ENCODE results near the gene PPP1R15B.
A peak's percentile ranks its signal among the peaks of the same experiment; 100 is the strongest.

The PPP1R15B gene

GRCh38 chr1:204361781-204362180 lies 49.8 kb downstream of the PPP1R15B start:
- DNase-seq = no peak

DNA sequence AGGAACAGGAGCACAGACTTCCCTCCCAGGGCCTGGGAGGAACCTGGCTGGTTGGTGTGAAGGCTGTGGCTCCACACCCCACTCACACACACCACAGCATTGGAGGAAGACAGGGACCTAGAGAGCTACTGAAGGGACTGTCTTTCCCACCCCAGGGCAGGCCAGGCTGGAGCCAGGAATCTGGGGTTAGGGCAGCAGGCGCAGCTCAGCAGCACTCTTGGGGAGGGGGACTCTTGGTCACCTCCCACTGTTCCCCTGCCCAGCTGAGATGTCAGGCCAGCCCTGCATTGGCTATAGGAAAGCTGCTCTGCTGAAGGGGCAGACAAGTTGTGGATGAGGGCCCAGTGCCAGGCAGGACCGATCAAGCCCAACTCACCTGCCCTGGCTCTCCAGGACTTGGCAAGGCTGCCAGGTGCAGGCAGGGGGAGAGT lies 50.3 kb downstream of the PPP1R15B start:
- no peak for DNase-seq

- no peak for DNase-seq
These were observed 51.3 kb downstream of the PPP1R15B start for GRCh38 chr1:204360314-204360713.

GRCh38 chr1:204359474-204360255 lies 52.0 kb downstream of the PPP1R15B start, which contains the start of gene PLEKHA6:
Gene PLEKHA6 (minus strand): TSS chr1:204359929. CDS start chr1:204273727, 86,202 bp downstream.
- peak; percentile 98 for DNase-seq

GRCh38 chr1:204359131-204359473 lies 52.5 kb downstream of the PPP1R15B start:
- DNase-seq = no peak

DNA sequence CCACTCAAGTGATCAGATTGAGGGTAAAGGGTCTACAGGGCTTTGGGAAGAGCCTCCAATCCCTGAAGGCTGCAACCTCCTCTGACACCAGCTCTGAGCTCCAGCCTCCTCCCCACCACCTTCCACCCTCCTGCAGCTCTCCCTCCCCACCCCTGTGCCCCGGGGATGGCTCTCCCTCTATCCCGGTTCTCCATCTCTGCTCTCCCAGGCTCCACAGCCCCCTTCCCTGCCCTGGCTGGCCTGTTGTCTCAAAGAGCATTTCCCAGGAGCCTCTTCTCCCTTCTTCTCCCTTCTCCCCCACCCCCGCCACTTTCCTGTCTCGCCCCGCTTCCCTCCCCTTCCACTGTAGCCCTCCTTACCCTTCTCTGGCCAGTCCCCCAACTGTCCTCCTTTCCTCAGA lies 53.0 kb downstream of the PPP1R15B start:
- peak; percentile 43 for DNase-seq

DNA sequence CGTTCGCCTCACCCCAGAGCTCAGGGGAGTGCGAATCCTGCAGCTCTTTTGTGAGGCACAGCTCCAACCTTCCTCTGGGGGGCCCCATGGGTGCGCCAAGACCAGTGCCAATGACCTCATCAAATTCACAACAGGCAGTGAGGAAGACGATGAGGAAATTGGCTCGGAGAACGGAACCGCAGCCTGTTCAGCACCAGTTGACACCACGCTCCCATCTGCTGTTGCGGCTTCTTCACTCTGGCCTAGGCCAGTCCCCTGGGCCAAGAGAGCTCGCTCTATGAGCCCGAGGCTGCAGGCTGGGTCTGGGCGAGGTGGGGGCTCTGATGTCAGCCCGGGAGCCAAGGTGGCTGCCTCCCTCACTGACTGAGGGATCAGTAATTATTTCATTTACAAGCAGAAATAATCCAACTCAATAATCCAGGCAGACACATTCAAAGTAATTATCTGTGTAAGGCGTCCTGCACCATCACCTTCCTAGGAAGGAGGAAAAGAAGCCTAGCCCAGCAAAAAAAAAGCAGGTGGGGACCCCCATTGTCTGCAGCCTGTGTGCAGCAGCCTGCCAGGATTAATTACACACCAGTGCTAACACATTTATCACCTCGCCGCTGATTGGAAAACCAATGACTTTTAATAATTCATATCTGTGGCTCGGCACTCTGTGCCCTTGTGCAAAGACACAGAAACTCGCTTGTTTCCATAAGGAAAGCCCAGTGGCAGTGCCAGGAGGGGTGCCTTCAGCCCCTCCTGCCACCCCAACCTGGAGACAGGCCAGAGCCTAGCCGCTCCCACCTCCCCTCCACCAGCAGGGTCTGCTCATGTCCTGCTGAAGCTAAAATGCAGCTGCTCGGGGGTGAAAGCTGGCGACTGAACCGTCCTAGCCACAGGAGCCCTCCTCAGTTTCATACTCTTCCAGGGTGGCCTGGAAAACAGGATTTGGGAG lies 53.8 kb downstream of the PPP1R15B start:
- DNase-seq = peak; percentile 81

DNA sequence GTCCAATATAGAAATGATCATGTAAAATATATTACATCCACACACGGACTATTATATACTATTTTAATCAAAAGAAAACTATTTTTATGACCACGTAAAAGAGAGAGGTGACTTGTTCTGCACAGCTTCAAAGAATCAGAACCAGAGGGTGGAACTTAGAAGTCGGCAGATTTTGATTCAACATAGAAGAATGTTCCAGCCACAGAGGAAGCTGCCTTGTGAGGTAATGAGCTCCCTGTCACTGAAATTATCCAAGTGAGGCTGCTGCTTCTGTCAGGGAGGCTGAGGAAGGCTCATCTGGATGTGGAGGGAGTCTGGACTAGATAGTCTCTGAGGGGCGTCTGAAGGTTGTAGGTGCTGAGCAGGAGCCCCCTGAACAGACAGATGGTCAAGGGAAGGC lies 54.6 kb downstream of the PPP1R15B start:
- DNase-seq = no peak

- DNase-seq = no peak
These were observed 55.7 kb downstream of the PPP1R15B start for GRCh38 chr1:204355913-204356312.

- DNase-seq = no peak
These were observed 57.0 kb downstream of the PPP1R15B start for GRCh38 chr1:204354579-204354978.
